ENCODE measurements around the gene MTA3.
"Not testable (repeated sequence)": the region's sequence is repeated elsewhere in the genome, so short reads cannot be mapped to it uniquely, and the experiment has no call there.

MTA3 gene

GRCh38 chr2:42573256-42573655 lies 4.8 kb downstream of the MTA3 start:
- no peak for TF ChIP-seq CTCF (IDR thresholded peaks at IDR 0.05; ENCODE audit: borderline replicate concordance, insufficient read depth, low read depth, low read length)

GRCh38 chr2:42575458-42576064 lies 7.1 kb downstream of the MTA3 start:
- no peak for TF ChIP-seq CTCF (IDR thresholded peaks at IDR 0.05; ENCODE audit: borderline replicate concordance, insufficient read depth, low read depth, low read length)
- H3K4me3 ChIP-seq (ENCODE audit: low read depth, low read length) = no peak overlapping the region

More at GRCh38 chr2:42573256-42573655, 4.8 kb downstream of the MTA3 start:
- H3K4me3 ChIP-seq (ENCODE audit: low read depth, low read length) = no peak overlapping the region

GRCh38 chr2:42578621-42579020 lies 10.2 kb downstream of the MTA3 start:
- H3K4me3 ChIP-seq (ENCODE audit: low read depth, low read length) = no peak overlapping the region
- TF ChIP-seq CTCF (IDR thresholded peaks at IDR 0.05; ENCODE audit: borderline replicate concordance, insufficient read depth, low read depth, low read length) = no peak

GRCh38 chr2:42581257-42581656 lies 12.8 kb downstream of the MTA3 start:
- H3K4me3 ChIP-seq (ENCODE audit: low read depth, low read length) = no peak overlapping the region
- TF ChIP-seq CTCF (IDR thresholded peaks at IDR 0.05; ENCODE audit: borderline replicate concordance, insufficient read depth, low read depth, low read length) = no peak

- not testable (repeated sequence) for H3K4me3 ChIP-seq (ENCODE audit: low read depth, low read length)
Observed at GRCh38 chr2:42584628-42585027, 16.2 kb downstream of the MTA3 start.

GRCh38 chr2:42585779-42586178 lies 17.3 kb downstream of the MTA3 start:
- TF ChIP-seq CTCF (IDR thresholded peaks at IDR 0.05; ENCODE audit: borderline replicate concordance, insufficient read depth, low read depth, low read length) = no peak
- H3K4me3 ChIP-seq (ENCODE audit: low read depth, low read length) = no peak overlapping the region

- no peak for TF ChIP-seq CTCF (IDR thresholded peaks at IDR 0.05; ENCODE audit: borderline replicate concordance, insufficient read depth, low read depth, low read length)
- no peak overlapping the region for H3K4me3 ChIP-seq (ENCODE audit: low read depth, low read length)
Observed at GRCh38 chr2:42587526-42588117, 19.2 kb downstream of the MTA3 start.

Measured in GM12875 (cell line).